Mucosa of rectum (tissue), 2 donors: ENCODE measurements around the gene FAM216B.
"Not testable (repeated sequence)": the region's sequence is repeated elsewhere in the genome, so short reads cannot be mapped to it uniquely, and the experiment has no call there.

Experiments used
- H3K27ac ChIP-seq, 2 donors: one replicate each; pipeline ENCODE4 v1.7.0; 2013; ENCODE audit warnings: inconsistent platforms in 2 of 2, low read depth in 2 of 2, low read length in 2 of 2
- H3K27me3 ChIP-seq, 2 donors: one replicate each; pipeline ENCODE4 v1.7.0; 2013; ENCODE audit warnings: low read length in 2 of 2; ENCODE audit not compliant: control insufficient read depth in 2 of 2, insufficient read depth in 2 of 2
- H3K36me3 ChIP-seq, 2 donors: one replicate each; pipeline ENCODE4 v1.7.0; 2013; ENCODE audit warnings: low read length in 2 of 2; ENCODE audit not compliant: control insufficient read depth in 2 of 2, insufficient read depth in 2 of 2
- H3K4me1 ChIP-seq, 2 donors: one replicate each; pipeline ENCODE4 v1.7.0; 2013; ENCODE audit warnings: low read length in 2 of 2, mild to moderate bottlenecking in 1 of 2; ENCODE audit not compliant: control insufficient read depth in 2 of 2, insufficient read depth in 2 of 2
- H3K4me3 ChIP-seq, 2 donors: one replicate each; pipeline ENCODE4 v1.7.0; 2013; ENCODE audit warnings: low read length in 2 of 2
- H3K9ac ChIP-seq, 2 donors: one replicate each; pipeline ENCODE4 v1.7.0; 2013; ENCODE audit warnings: low read length in 2 of 2, low read depth in 1 of 2, mild to moderate bottlenecking in 1 of 2
- H3K9me3 ChIP-seq, 2 donors: one replicate each; pipeline ENCODE4 v1.7.0; 2013; ENCODE audit warnings: low read length in 2 of 2; ENCODE audit not compliant: control insufficient read depth in 2 of 2
- donor health status: healthy.
- donor health status: Normal muscosa, but diverticular disease.

Gene FAM216B

DNA sequence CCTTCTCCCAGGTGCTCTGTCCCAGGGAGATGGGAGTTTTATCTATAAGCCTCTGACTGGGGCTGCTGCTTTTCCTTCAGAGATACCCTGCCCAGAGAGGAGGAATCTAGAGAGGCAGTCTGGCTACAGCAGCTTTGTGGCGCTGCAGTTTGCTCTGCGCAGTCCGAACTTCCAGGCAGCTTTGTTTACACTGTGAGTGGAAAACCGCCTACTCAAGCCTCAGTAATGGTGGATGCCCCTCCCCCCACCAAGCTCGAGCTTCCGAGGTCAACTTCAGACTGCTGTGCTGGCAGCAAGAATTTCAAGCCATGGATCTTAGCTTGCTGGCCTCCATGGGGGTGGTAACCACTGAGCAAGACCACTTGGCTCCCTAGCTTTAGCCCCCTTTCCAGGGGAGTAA is 4.8 kb upstream of the FAM216B start:
- not testable (repeated sequence) for H3K27me3 ChIP-seq, H3K27ac ChIP-seq, H3K4me3 ChIP-seq, H3K36me3 ChIP-seq, H3K4me1 ChIP-seq, H3K9me3 ChIP-seq, H3K9ac ChIP-seq

DNA sequence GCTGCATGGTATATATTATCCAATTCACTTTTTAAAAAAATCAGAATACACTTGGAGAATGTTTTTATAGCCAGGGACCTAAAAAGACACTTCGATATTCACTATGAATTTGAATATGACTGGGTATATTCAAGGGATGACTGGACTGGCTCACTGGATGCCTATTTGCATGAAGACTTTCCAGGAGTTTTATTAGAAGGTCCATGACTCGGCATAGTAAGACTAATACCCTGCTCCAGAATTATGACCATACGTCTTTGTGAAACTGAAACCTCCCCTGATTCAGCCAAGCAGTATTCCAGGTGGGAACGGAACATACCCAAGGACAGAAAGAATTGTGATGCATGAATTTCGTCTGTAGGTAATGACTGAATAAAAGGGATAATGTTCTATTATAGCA is 3.9 kb upstream of the FAM216B start:
- no peaks in the 10 kb centered on the region for H3K9me3 ChIP-seq
- no peaks in the 10 kb centered on the region for H3K36me3 ChIP-seq
- no peaks in the 10 kb centered on the region for H3K4me1 ChIP-seq
- no peak overlapping the region for H3K9ac ChIP-seq
- H3K27me3 ChIP-seq, result peaks cover 0 to 4% of the 10 kb centered on the region in 2 donors
- H3K4me3 ChIP-seq, result no peak overlapping the region
- no peak overlapping the region for H3K27ac ChIP-seq

DNA sequence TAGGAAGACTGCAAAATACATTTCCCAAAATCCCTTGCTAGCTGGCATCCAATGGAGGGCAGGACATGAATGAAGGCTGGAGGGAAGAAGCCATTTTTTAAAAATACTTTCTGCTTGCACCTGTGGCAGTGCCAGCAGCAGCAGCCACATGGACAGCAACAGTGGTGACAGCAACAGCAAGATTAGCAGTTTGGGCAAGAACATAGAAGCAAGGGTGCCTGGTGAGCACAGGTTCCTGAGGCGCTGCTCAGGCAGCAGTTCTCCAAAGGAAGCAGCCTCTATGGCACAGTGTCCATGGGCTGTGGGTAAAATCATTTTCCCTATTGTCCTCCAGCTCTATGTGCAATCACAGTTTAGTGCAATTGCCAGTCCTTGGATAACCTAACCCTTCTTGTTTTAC is 1.3 kb upstream of the FAM216B start:
- no peaks in the 10 kb centered on the region for H3K36me3 ChIP-seq
- no peaks in the 10 kb centered on the region for H3K9me3 ChIP-seq
- H3K4me1 ChIP-seq, result no peaks in the 10 kb centered on the region
- peaks cover 0 to 4% of the 10 kb centered on the region in 2 donors for H3K27me3 ChIP-seq
- H3K27ac ChIP-seq, result no peak overlapping the region
- no peak overlapping the region for H3K9ac ChIP-seq
- no peak overlapping the region for H3K4me3 ChIP-seq

DNA sequence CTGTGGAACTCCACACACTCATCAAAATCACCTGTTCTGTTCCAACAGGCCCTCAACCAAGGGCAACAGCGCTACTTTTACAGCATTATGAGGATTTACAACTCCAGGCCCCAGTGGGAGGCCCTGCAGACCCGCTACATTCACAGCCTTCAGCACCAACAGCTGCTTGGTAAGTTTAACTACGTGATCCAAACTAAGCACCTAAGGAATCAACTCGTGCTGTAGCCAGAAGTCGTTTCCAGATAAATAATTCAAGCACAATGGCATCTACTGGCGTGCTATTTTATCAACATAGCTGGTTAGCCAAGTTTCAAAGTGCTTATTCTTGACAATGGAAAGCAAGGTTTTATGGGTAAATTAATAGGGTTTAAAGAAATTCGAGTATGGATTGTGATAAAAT is 5.3 kb downstream of the FAM216B start:
- Histone ChIP-seq H3K9ac (no peak overlapping the region), H3K36me3 (no peaks in the 10 kb centered on the region), H3K4me1 (no peaks in the 10 kb centered on the region), H3K9me3 (no peaks in the 10 kb centered on the region), H3K27me3 (no peaks in the 10 kb centered on the region), H3K27ac (no peak overlapping the region), H3K4me3 (no peak overlapping the region)

GRCh38 chr13:42788601-42789000 is 7.2 kb downstream of the FAM216B start:
- H3K36me3 ChIP-seq, result no peaks in the 10 kb centered on the region
- no peak overlapping the region for H3K9ac ChIP-seq
- H3K9me3 ChIP-seq, result no peaks in the 10 kb centered on the region
- H3K4me3 ChIP-seq, result no peak overlapping the region
- no peaks in the 10 kb centered on the region for H3K4me1 ChIP-seq
- H3K27me3 ChIP-seq, result no peaks in the 10 kb centered on the region
- H3K27ac ChIP-seq, result no peak overlapping the region

GRCh38 chr13:42792154-42792553 is 10.8 kb downstream of the FAM216B start:
- Histone ChIP-seq H3K36me3 (no peaks in the 10 kb centered on the region), H3K27me3 (no peaks in the 10 kb centered on the region), H3K9me3 (no peaks in the 10 kb centered on the region), H3K27ac (no peak overlapping the region), H3K9ac (no peak overlapping the region), H3K4me3 (no peak overlapping the region), H3K4me1 (no peaks in the 10 kb centered on the region)

- no peaks in the 10 kb centered on the region for H3K27me3 ChIP-seq
- H3K4me1 ChIP-seq, result no peaks in the 10 kb centered on the region
- H3K9me3 ChIP-seq, result no peaks in the 10 kb centered on the region
- no peak overlapping the region for H3K9ac ChIP-seq
- no peak overlapping the region for H3K4me3 ChIP-seq
- no peaks in the 10 kb centered on the region for H3K36me3 ChIP-seq
- H3K27ac ChIP-seq, result no peak overlapping the region
Observed at GRCh38 chr13:42794577-42795275, 13.3 kb downstream of the FAM216B start.

GRCh38 chr13:42795666-42796065 is 14.3 kb downstream of the FAM216B start:
- Histone ChIP-seq H3K9ac (no peak overlapping the region), H3K4me1 (no peaks in the 10 kb centered on the region), H3K27ac (no peak overlapping the region), H3K4me3 (no peak overlapping the region), H3K27me3 (no peaks in the 10 kb centered on the region), H3K9me3 (no peaks in the 10 kb centered on the region), H3K36me3 (no peaks in the 10 kb centered on the region)

GRCh38 chr13:42796747-42797356 is 15.5 kb downstream of the FAM216B start:
- no peaks in the 10 kb centered on the region for H3K27me3 ChIP-seq
- no peak overlapping the region for H3K4me3 ChIP-seq
- H3K36me3 ChIP-seq, result no peaks in the 10 kb centered on the region
- no peak overlapping the region for H3K27ac ChIP-seq
- H3K4me1 ChIP-seq, result no peaks in the 10 kb centered on the region
- H3K9ac ChIP-seq, result no peak overlapping the region
- no peaks in the 10 kb centered on the region for H3K9me3 ChIP-seq

DNA sequence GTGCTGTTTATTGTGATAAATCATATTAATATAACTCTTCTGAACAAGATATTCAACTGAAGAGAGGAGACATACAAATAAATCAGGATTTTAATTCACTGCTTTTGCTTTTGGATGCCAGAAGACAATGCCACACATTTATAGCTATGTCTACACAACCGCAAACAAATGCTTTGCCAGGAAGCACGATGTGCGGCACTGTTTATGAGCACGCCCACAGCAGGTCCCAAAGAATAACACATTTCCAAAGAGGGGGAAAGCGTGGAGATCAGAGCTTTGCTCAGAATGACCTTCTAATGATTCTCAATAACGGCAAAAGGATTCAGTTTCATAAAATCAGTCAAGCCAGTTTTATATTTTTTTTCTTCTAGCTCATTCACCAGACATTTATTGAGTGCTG is 16.7 kb downstream of the FAM216B start:
- Histone ChIP-seq H3K9me3 (no peaks in the 10 kb centered on the region), H3K9ac (no peak overlapping the region), H3K27me3 (no peaks in the 10 kb centered on the region), H3K4me3 (no peak overlapping the region), H3K36me3 (no peaks in the 10 kb centered on the region), H3K27ac (no peak overlapping the region), H3K4me1 (no peaks in the 10 kb centered on the region)
